WTC11 (cell line): ENCODE data around the gene ELOVL5.

Experiments used
- ATF1 ChIP-seq: sonication (generic); formaldehyde crosslinking; IDR thresholded peaks from 2 replicates; pipeline ENCODE4 v1.8.1; 2023; ENCODE audit warnings: mild to moderate bottlenecking, moderate library complexity, missing genetic modification reagents
- CTCF ChIP-seq: fragments of 200-600 bp; IDR thresholded peaks from 2 replicates; pipeline ENCODE4 v1.8.0; 2022; ENCODE audit warnings: antibody characterized with exemption
- NFYB ChIP-seq: sonication (generic); formaldehyde crosslinking; conservative IDR thresholded peaks from 2 replicates; pipeline ENCODE4 v1.8.0; 2022; ENCODE audit warnings: low read depth, missing genetic modification reagents
- PRDM15 ChIP-seq: sonication (generic); formaldehyde crosslinking; IDR thresholded peaks from 2 replicates; pipeline ENCODE4 v1.8.0; 2022; ENCODE audit warnings: missing genetic modification reagents
- ZNF121 ChIP-seq: sonication (generic); formaldehyde crosslinking; IDR thresholded peaks from 2 replicates; pipeline ENCODE4 v1.8.0; 2023; ENCODE audit warnings: missing genetic modification reagents
- ZNF416 ChIP-seq: fragments of 250-450 bp; sonication (Bioruptor Pico); IDR thresholded peaks from 2 replicates; pipeline ENCODE4 v1.9.0; 2021; ENCODE audit warnings: mild to moderate bottlenecking, inconsistent platforms
- TF ChIP-seq, protein P1 (sequence below): sonication (generic); formaldehyde crosslinking; IDR thresholded peaks from 2 replicates; pipeline ENCODE4 v1.8.1; 2023; ENCODE audit warnings: mild to moderate bottlenecking, moderate library complexity, missing genetic modification reagents

DNA sequence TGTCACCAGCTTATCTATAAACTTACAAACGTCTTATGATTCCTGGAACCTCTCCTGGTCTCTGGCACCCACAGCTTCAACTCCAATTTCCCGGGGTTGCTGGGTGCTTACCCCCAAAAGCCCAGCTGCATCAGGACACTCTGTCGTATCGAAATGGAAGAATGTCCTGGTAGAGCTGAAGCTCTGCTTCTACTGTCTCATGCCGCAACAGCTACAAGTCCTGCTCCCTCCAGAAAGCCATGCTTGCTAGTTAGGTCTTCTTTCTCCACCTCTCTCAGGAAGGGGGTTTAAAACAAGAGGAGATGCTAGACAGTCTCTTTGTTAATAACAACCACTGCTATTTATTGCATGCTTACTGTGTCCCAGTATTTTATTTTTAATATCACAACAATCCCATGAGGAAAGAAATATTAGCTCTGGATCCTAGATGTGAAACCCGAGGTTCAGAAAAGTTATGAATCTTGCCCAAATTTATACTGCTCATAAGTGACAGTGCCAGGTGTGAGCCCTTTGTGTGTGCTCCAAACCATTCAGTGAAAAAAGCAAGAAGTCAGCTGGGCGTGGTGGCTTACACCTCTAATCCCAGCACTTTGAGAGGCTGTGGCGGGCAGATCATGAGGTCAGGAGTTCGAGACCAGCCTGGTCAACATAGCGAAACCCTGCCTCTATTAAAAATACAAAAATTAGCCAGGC lies 117.8 kb downstream of the ELOVL5 start:
- TF ChIP-seq NFYB (CRISPR knock-in tag) (no peak), CTCF (no peak), PRDM15 (CRISPR knock-in tag) (no peak), ZNF121 (no peak), ZNF416 (CRISPR knock-in tag) (no peak), ATF1 (CRISPR knock-in tag) (no peak)
- TF ChIP-seq, protein P1, sequence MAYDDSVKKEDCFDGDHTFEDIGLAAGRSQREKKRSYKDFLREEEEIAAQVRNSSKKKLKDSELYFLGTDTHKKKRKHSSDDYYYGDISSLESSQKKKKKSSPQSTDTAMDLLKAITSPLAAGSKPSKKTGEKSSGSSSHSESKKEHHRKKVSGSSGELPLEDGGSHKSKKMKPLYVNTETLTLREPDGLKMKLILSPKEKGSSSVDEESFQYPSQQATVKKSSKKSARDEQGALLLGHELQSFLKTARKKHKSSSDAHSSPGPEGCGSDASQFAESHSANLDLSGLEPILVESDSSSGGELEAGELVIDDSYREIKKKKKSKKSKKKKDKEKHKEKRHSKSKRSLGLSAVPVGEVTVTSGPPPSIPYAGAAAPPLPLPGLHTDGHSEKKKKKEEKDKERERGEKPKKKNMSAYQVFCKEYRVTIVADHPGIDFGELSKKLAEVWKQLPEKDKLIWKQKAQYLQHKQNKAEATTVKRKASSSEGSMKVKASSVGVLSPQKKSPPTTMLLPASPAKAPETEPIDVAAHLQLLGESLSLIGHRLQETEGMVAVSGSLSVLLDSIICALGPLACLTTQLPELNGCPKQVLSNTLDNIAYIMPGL (CRISPR knock-in tag) = no peak
